IPS-15b (cell line): Measurements from ENCODE around the gene FBRSL1.

Experiments
- H3K27me3 ChIP-seq: one replicate; pipeline ENCODE4 v1.6.1; 2013; ENCODE audit warnings: low read length; ENCODE audit not compliant: control insufficient read depth, insufficient read depth
- H3K36me3 ChIP-seq: one replicate; pipeline ENCODE4 v1.6.1; 2013; ENCODE audit warnings: low read length; ENCODE audit not compliant: control insufficient read depth, insufficient read depth
- H3K4me1 ChIP-seq: one replicate; pipeline ENCODE4 v1.6.1; 2013; ENCODE audit warnings: mild to moderate bottlenecking, low read length; ENCODE audit not compliant: control insufficient read depth, insufficient read depth
- H3K4me3 ChIP-seq: one replicate; pipeline ENCODE4 v1.5.1; 2013; ENCODE audit warnings: low read depth, low read length
- H3K9ac ChIP-seq: one replicate; pipeline ENCODE4 v1.6.1; 2013; ENCODE audit warnings: low read depth, mild to moderate bottlenecking, low read length
- H3K9me3 ChIP-seq: one replicate; pipeline ENCODE4 v1.6.1; 2013; ENCODE audit warnings: mild to moderate bottlenecking, low read length; ENCODE audit not compliant: control insufficient read depth, insufficient read depth

The FBRSL1 gene

DNA sequence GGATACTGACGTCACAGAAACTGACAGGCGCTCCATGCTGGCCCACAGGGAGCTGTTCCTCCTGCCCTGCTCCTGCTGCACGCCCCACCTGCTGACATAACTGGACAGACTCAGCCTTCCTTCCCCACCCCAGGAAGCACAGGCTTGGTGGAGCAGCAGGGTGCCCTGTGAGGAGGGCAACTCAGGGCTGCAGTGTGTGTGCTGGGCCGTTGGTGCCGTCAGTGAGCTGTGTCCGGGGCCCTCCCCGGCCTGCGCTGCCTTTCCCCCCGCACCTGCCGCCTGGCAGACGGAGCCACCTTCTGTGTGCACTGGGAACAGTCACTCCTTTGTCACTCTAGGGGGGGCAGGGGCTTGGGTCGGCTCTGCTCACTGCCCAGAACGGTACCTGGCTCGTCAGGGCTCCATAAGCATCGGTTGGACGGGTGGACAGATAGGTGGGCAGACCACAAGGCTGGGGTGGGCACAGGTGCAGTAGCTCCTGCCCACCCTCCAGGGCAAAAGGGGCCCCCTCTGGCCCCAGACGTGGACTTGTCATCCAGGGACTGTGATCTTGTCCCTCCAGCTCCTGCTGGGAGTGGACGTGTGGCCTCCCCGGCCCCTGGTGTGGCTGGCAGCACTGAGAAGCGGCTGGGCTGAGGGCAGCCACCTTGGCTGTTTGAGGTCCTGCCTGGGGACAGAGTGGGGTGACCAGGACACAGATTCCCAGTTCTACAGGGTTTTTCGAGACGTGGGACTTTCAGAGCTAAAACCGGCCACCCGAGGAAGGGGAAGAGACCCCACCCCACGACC is 32.8 kb downstream of the FBRSL1 start:
- Histone ChIP-seq H3K9me3 (peaks cover 4% of the 10 kb centered on the region), H3K4me1 (no peaks in the 10 kb centered on the region), H3K36me3 (peaks cover 3% of the 10 kb centered on the region), H3K4me3 (no peak overlapping the region), H3K27me3 (peaks cover 5% of the 10 kb centered on the region), H3K9ac (no peak overlapping the region)

DNA sequence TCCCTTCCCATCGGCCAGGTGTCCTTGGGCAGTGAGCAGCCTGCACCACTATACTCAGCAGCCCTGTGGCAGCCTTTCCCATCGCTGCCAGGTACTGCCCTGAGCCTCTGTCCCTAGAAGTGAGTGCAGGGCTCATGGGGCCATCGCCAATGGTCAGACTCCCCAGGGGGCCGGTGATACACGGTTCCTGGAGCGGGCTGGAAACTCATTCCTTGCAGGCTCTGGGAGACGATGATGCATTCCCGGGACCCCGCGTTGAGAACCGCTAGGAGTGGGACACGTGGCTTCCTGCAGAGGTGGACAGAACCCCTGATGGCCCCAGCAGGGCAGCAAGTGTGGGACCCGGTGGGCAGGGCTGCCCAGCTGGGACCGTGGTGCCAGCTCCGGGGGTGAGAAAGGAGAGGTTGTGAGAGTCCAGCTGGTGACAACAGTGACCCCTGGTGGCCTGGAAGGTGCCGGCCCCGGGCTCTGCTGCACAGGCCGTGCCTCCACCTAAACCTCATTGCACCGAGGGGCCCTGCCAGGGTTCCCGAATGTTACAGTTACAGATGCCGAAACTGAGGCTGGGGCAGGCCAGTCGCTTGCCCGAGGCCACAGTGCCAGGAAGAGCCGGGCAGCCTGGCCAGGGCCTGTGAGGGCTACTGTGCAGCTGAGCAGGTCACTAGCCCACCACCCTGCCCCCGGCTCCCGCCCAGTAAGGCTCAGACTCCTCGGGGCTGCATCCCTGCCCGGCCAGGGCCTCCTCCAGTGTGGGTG is 33.8 kb downstream of the FBRSL1 start:
- Histone ChIP-seq H3K4me1 (no peaks in the 10 kb centered on the region), H3K4me3 (no peak overlapping the region), H3K36me3 (no peaks in the 10 kb centered on the region), H3K9ac (no peak overlapping the region), H3K9me3 (no peaks in the 10 kb centered on the region), H3K27me3 (peaks cover 2% of the 10 kb centered on the region)

DNA sequence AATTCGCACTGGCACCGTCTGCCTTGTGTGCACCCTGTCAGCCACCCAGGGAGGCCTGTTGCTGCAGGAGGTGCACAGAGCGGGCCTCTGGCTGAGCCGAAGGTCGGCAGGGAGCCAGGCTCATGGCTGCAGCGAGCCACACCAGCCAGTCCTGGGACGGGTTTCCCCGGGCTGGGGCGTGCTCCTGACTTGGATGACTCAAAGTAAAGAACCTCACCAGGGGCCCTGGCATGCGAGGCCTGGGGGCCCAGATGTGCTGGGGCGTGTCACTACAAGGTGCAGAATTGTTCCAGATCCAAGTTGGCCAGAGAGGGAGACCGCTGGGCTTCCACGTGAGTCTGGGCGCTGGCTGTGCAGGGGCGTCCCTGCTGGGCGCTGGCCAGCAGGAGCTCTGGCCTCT is 34.5 kb downstream of the FBRSL1 start:
- Histone ChIP-seq H3K4me3 (no peak overlapping the region), H3K4me1 (no peaks in the 10 kb centered on the region), H3K36me3 (no peaks in the 10 kb centered on the region), H3K9ac (no peak overlapping the region), H3K9me3 (no peaks in the 10 kb centered on the region), H3K27me3 (peaks cover 2% of the 10 kb centered on the region)

DNA sequence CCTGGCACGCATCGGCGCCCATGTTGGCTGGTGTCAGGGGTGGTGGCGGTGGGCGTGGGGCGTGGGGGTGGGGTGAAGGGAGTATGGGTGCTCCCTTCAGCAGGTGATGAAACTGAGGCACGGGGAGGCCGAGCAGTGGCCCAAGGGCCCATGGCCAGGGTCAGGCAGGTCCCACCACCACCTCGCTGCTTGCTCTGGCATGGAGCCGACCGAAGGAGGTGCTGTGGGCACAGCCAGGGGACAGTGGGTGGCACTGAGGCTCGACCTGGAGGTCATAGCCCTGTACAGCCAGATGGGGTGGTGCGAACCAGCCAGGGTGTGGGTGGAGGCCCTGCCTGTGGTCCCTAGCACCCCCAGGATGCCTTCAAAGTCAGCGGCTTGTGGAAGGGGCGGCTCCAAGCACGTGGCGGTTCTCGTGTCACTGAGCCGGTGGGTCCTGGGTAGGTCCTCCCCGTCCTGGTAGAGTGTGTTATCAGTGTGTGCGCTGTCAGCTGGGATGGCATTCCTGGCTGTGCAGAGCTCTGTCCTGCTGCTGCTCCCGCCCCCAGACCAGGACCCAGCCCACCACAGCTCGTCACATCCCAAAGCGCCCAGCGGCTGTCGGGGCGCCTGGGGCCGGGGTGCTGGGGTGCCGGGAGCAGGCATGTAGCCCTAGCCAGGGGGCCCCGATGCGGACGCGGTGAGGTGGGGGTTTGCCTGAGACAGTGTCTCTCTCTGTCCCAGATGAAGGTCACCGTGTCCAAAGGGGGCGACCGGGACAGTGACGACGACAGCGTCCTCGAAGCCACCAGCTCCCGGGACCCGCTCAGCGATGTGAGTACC is 35.3 kb downstream of the FBRSL1 start:
- H3K27me3 ChIP-seq, result peaks cover 4% of the 10 kb centered on the region
- no peak overlapping the region for H3K4me3 ChIP-seq
- H3K9me3 ChIP-seq, result no peaks in the 10 kb centered on the region
- H3K9ac ChIP-seq, result no peak overlapping the region
- H3K4me1 ChIP-seq, result no peaks in the 10 kb centered on the region
- no peaks in the 10 kb centered on the region for H3K36me3 ChIP-seq

DNA sequence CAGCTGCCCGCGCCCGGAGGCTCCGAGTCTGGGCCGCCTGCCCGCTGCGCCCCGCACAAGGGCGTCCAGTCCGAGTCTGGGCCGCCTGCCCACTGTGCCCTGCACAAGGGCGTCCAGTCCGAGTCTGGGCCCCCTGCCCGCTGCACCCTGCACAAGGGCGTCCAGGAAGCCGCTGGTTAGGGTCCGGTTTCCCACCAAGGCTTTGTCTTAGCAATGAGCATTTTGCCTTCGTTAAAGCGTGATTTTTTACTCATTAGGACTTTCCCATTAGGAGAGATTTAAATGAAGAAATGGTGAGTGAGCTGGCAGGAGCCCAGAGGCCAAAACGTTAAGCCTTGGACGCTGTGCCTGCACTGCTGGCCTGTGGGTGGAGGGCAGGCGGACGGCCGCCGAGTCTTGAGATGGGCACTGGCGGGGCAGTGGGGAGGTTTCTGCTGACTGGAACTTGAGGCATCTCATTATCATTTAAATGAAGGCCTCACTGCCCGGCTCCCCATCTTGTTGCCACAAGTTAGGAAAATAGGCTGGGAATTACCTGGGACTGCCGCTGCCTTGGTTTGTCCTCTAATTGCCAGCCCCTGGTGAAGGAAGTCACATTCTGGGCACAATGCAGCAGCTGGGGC is 36.0 kb downstream of the FBRSL1 start:
- Histone ChIP-seq H3K27me3 (peaks cover 4% of the 10 kb centered on the region), H3K9me3 (no peaks in the 10 kb centered on the region), H3K9ac (no peak overlapping the region), H3K36me3 (no peaks in the 10 kb centered on the region), H3K4me3 (no peak overlapping the region), H3K4me1 (no peaks in the 10 kb centered on the region)

DNA sequence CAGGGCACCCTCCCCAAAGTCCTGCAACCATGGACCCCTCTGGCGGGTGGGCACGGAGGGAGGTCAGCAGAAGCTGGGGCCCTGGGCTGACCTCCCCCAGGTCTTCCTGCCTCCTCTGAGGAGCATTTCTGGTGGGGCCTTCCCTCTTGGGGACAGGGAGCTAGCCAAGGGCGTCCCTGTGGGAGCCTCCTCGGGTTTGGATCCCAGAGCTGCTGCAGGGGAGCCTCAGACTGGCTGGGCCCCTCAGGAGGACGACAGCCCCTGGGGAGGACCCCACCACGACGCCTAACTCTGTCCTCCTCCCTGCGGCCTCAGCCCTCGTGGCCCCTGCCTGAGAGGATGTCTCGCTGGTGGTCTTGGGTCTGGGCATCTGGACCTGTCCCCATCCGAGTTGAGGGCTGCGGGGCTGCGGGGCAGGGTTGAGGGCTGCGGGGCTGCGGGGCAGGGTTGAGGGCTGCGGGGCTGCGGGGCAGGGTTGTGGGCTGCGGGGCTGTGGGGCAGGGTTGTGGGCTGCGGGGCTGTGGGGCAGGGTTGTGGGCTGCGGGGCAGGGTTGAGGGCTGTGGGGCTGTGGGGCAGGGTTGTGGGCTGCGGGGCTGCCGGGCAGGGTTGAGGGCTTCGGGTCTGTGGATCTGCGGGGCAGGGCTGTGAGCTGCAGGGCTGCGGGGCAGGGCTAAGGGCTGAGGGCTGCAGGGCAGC is 37.4 kb downstream of the FBRSL1 start:
- Histone ChIP-seq H3K27me3 (peaks cover 6% of the 10 kb centered on the region), H3K36me3 (peaks cover 6% of the 10 kb centered on the region), H3K4me3 (no peak overlapping the region), H3K4me1 (no peaks in the 10 kb centered on the region), H3K9me3 (peaks cover 13% of the 10 kb centered on the region), H3K9ac (no peak overlapping the region)

DNA sequence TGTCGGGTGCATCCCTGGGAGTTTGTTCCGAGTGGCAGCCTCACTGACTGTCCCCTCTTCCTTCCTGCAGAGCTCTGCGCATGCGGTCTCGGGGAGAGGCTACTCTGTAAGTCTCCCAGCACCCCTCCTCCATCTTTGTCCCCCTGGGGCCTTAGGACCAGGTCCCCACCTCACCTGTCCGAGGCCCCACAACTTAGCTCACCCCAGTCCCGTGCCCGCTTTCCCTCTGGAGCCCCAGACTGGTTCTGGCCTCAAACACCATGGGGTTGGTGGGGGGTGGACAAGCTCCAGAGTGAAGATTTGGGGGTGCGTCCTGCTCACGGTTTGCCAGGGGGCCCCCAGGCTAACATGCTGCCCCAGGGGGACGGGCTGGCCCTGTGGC is 37.9 kb downstream of the FBRSL1 start:
- Histone ChIP-seq H3K4me1 (no peaks in the 10 kb centered on the region), H3K27me3 (peaks cover 6% of the 10 kb centered on the region)

DNA sequence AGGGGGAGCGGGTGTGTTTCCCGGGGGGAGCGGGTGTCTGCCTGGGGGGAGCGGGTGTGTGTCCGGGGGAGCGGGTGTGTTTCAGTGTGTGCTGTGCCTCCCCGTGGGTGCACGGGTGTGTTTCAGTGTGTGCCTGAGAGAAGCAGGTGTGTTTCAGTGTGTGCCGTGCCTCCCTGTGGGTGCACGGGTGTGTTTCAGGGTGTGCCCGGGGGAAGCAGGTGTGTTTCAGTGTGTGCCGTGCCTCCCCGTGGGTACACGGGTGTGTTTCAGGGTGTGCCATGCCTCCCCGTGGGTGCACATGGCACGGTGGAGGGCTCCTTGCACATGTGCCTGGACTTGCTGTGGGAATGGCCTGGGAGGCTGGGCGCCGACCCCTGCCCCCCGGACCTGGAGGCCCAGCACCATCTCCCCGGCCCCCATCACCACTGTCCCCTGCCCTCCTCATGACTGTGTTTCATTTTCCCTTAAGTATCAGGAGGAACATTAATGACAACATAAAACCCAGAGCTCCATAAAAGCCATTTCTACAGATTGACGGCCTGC is 38.7 kb downstream of the FBRSL1 start:
- Histone ChIP-seq H3K27me3 (peaks cover 6% of the 10 kb centered on the region), H3K36me3 (peaks cover 6% of the 10 kb centered on the region), H3K4me3 (no peak overlapping the region), H3K9ac (no peak overlapping the region), H3K4me1 (no peaks in the 10 kb centered on the region), H3K9me3 (peaks cover 22% of the 10 kb centered on the region)

More for the DNA sequence above, 37.9 kb downstream of the FBRSL1 start:
- Histone ChIP-seq H3K9me3 (peaks cover 17% of the 10 kb centered on the region), H3K36me3 (peaks cover 6% of the 10 kb centered on the region), H3K9ac (no peak overlapping the region), H3K4me3 (no peak overlapping the region)

DNA sequence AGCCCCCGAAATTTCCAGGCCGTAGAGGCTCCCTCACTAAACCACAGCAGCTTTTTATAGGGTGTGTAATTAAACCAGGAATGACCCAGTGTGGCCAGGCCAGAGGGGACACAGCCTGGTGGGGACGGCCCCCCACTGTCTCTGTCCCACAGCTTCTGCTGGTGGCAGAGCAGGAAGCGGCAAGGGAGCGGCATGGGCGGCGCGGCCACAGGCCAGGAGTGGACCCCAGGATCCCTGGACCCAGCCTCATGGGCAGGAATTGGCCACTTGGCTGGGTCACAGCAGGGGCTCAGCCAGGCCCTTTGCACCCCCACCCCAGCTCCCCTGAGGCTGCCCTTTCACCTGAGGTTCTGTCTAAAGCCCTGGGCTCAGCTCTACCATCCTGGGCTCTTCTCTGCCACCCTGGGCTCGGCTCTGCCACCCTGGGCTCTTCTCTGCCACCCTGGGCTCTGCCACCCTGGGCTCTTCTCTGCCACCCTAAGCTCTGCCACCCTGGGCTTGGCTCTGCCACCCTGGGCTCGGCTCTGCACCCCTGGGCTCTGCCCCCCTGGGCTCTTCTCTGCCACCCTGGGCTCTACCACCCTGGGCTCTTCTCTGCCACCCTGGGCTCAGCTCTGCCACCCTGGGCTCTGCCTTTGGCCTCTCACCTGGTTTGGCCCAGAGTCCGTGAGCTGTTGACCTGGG is 39.3 kb downstream of the FBRSL1 start:
- H3K4me1 ChIP-seq, result no peaks in the 10 kb centered on the region
- H3K9me3 ChIP-seq, result peaks cover 29% of the 10 kb centered on the region
- H3K27me3 ChIP-seq, result peaks cover 6% of the 10 kb centered on the region
- H3K36me3 ChIP-seq, result peaks cover 9% of the 10 kb centered on the region
- no peak overlapping the region for H3K4me3 ChIP-seq
- no peak overlapping the region for H3K9ac ChIP-seq

DNA sequence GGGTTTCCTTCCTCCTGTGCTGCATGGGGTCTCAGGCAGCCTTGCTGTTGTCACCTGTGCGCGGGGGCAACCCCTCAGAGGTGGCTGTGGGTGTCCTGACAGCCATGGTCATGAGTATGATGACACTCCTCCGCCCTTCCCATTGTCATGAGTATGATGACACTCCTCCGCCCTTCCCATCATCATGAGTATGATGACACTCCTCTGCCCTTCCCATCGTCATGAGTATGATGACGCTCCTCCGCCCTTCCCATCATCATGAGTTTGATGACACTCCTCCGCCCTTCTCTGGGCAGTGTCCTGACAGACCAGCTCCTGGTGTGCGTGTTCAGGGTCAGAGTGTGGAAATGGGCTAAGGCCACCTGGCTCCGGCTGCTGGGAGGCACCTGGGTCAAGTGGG is 40.0 kb downstream of the FBRSL1 start:
- Histone ChIP-seq H3K4me3 (no peak overlapping the region), H3K9me3 (peaks cover 33% of the 10 kb centered on the region), H3K4me1 (no peaks in the 10 kb centered on the region), H3K27me3 (peaks cover 8% of the 10 kb centered on the region), H3K36me3 (peaks cover 11% of the 10 kb centered on the region), H3K9ac (no peak overlapping the region)
